Smooth muscle cell (in vitro differentiated cells): ENCODE data around the gene C13orf46. TPM values are rescaled to one million over a fixed set of nuclear protein-coding genes. Genes with fewer than 3 reads are reported as not detected.

Source experiments
- DNase-seq: peaks from one replicate; lab custom pipeline; 2025; ENCODE audit not compliant: unreplicated experiment; lab: John Stamatoyannopoulos, UW
- H2AFZ ChIP-seq: fragments of 200-600 bp; sonication (generic); 2 replicates; pipeline ENCODE4 v1.6.0; 2016; ENCODE audit warnings: antibody characterized with exemption, low read depth, mild to moderate bottlenecking
- H3F3A ChIP-seq: fragments of 200-600 bp; sonication (generic); 2 replicates; pipeline ENCODE4 v1.6.0; 2017; ENCODE audit warnings: antibody characterized with exemption, low read depth
- H3K27ac ChIP-seq: fragments of 200-600 bp; sonication (generic); 2 replicates; pipeline ENCODE4 v1.5.1; 2016; ENCODE audit warnings: low read depth, mild to moderate bottlenecking
- H3K27me3 ChIP-seq: fragments of 200-600 bp; sonication (generic); 2 replicates; pipeline ENCODE4 v1.6.1; 2016; ENCODE audit warnings: low read depth, mild to moderate bottlenecking
- H3K36me3 ChIP-seq: fragments of 200-600 bp; sonication (generic); 2 replicates; pipeline ENCODE4 v1.5.1; 2016; ENCODE audit warnings: low read depth
- H3K4me1 ChIP-seq: fragments of 200-600 bp; sonication (generic); 2 replicates; pipeline ENCODE4 v1.5.1; 2016; ENCODE audit warnings: low read depth
- H3K4me2 ChIP-seq: fragments of 200-600 bp; sonication (generic); 2 replicates; pipeline ENCODE4 v1.6.0; 2016; ENCODE audit warnings: mild to moderate bottlenecking
- H3K4me3 ChIP-seq: fragments of 200-600 bp; sonication (generic); 2 replicates; pipeline ENCODE4 v1.5.1; 2016; ENCODE audit warnings: mild to moderate bottlenecking
- H3K79me2 ChIP-seq: fragments of 200-600 bp; sonication (generic); 2 replicates; pipeline ENCODE4 v1.6.0; 2016; ENCODE audit warnings: low read depth, mild to moderate bottlenecking
- H3K9ac ChIP-seq: fragments of 200-600 bp; sonication (generic); 2 replicates; pipeline ENCODE4 v1.6.0; 2016; ENCODE audit warnings: low read depth
- H3K9me3 ChIP-seq: fragments of 200-600 bp; sonication (generic); replicated peaks from 2 replicates; pipeline ENCODE4 v1.5.1; 2016; ENCODE audit warnings: low read depth
- H4K20me1 ChIP-seq: fragments of 200-600 bp; sonication (generic); 2 replicates; pipeline ENCODE4 v1.6.0; 2016; ENCODE audit warnings: low read depth
- WGBS: methylation state at CpG from one replicate; pipeline ENCODE4 v1.1.7; 2016; ENCODE audit warnings: low lambda C conversion rate; 5-methylcytosine and 5-hydroxymethylcytosine counted together
- polyA plus RNA-seq: library from polyadenylated mRNA; unstranded; fragments of >200 nt; fragmentation: Nextera tagmentation; extraction: Ambion mirVana; gene quantifications from 2 replicates; pipeline ENCODE4 v1.2.1, GENCODE V29; 2016
- total RNA-seq: library from RNA; depleted of rRNA; stranded (reverse); fragments of >200 nt; gene quantifications from 2 replicates; pipeline ENCODE4 v1.2.3, GENCODE V29; 2014
- TF ChIP-seq, protein P1 (sequence below): fragments of 200-600 bp; sonication (generic); IDR thresholded peaks from 2 replicates; pipeline ENCODE4 v1.5.1; 2017; ENCODE audit warnings: borderline replicate concordance, mild to moderate bottlenecking, antibody characterized with exemption; ENCODE audit not compliant: insufficient read depth, poor library complexity, severe bottlenecking

The C13orf46 gene
- total and polyA plus RNA-seq, 2 experiments from 2014 or later, result 0.26 to 5.8 TPM

DNA sequence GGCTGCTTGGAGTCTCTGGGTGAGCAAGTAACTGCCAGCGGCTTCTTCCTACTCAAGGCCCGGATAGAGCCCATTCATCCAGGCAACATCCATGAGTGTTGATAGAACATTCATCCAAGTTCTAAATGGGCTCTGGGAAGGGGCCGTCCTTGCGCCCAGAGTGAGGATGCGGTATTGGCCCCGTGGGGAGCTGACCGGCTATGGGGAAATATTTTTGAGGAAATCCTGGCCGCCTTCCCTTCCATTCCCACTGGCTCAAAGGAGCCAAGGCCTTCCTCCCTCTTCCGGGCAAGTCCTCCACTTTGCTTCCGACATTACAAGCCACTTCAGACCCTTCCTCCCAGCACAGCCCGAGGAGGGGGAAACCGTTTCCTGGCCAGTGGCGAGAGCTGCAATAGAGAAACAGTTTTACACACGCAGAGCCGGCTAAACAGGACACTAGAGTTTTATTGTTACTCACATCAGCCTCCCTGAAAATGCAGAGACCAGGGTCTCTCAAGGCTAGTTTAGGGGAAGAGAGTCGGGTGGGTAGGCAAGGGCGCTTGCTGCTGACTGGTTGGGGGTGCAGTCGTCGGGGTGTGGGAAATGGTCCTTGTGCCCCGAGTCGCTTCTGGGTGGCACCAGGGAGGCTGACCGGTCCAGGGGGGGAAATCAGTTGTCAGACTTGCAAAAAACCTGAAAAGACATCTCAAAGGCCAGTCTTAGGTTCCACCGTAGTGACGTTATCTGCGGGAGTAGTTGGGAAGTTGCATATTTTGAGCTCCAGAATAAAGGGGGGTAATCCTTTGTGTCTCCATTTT, 37.5 kb downstream of the C13orf46 start:
- TF ChIP-seq, protein P1, sequence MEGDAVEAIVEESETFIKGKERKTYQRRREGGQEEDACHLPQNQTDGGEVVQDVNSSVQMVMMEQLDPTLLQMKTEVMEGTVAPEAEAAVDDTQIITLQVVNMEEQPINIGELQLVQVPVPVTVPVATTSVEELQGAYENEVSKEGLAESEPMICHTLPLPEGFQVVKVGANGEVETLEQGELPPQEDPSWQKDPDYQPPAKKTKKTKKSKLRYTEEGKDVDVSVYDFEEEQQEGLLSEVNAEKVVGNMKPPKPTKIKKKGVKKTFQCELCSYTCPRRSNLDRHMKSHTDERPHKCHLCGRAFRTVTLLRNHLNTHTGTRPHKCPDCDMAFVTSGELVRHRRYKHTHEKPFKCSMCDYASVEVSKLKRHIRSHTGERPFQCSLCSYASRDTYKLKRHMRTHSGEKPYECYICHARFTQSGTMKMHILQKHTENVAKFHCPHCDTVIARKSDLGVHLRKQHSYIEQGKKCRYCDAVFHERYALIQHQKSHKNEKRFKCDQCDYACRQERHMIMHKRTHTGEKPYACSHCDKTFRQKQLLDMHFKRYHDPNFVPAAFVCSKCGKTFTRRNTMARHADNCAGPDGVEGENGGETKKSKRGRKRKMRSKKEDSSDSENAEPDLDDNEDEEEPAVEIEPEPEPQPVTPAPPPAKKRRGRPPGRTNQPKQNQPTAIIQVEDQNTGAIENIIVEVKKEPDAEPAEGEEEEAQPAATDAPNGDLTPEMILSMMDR, result no peak
- no peak overlapping the region for H3K27ac ChIP-seq

DNA sequence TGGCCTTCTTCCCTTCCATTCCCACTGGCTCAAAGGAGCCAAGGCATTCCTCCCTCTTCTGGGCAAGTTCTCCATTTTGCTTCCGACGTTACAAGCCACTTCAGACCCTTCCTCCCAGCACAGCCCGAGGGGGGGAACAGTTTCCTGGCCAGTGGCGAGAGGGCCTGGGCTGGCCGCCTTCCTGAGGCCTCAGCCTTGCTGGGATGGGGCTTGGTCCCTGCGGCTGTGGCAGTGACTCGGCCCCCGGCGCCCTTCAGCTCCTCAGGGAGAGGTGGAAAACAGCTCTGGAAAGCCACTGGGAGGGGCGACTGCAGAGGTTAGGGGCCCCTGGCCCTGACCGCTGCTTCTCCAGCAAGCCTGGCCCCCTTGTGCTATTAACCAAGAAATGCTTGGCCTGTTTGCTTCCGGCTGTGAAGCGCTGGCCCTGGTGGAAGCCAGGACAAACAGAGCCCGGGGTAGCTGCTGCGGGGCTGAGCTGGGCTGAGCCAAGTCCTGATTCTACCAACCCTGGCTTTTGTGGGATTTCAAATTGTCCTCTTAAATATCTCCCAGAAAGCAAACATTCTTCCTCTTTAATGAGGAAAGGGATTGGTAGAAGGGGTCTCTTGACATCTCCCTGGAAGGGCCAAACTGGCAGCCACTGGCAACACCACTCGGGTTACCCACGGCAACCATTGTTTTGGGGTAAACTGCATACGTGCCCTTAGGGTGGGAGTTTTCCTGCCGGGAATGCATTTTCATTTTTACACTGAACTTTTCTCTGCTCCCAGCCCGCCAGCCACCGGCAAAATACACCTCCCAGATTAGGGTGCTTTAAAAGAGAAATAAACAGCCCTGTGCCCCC, 38.7 kb downstream of the C13orf46 start:
- Histone ChIP-seq H3F3A (no peaks in the 10 kb centered on the region), H3K79me2 (no peaks in the 10 kb centered on the region), H3K27me3 (no peaks in the 10 kb centered on the region), H3K4me3 (no peak overlapping the region), H3K27ac (no peak overlapping the region), H3K36me3 (no peaks in the 10 kb centered on the region), H3K4me2 (no peak overlapping the region), H2AFZ (no peak overlapping the region), H3K9me3 (no peaks in the 10 kb centered on the region), H3K9ac (no peak overlapping the region), H4K20me1 (no peaks in the 10 kb centered on the region), H3K4me1 (no peaks in the 10 kb centered on the region)
- 63% methylated on average over 21 of the region's 21 CpGs for WGBS
- no peak for DNase-seq
- TF ChIP-seq, protein P1, result no peak

More for the DNA sequence above, 37.5 kb downstream of the C13orf46 start:
- Histone ChIP-seq H3K4me2 (no peak overlapping the region), H4K20me1 (no peaks in the 10 kb centered on the region), H3K9ac (no peak overlapping the region), H3K4me1 (no peaks in the 10 kb centered on the region), H3K27me3 (no peaks in the 10 kb centered on the region), H3K9me3 (no peaks in the 10 kb centered on the region), H3F3A (no peaks in the 10 kb centered on the region), H3K79me2 (no peaks in the 10 kb centered on the region), H3K4me3 (no peak overlapping the region), H2AFZ (no peak overlapping the region), H3K36me3 (no peaks in the 10 kb centered on the region)
- WGBS, result 95% methylated on average over 25 of the region's 25 CpGs
- DNase-seq, result no peak

DNA sequence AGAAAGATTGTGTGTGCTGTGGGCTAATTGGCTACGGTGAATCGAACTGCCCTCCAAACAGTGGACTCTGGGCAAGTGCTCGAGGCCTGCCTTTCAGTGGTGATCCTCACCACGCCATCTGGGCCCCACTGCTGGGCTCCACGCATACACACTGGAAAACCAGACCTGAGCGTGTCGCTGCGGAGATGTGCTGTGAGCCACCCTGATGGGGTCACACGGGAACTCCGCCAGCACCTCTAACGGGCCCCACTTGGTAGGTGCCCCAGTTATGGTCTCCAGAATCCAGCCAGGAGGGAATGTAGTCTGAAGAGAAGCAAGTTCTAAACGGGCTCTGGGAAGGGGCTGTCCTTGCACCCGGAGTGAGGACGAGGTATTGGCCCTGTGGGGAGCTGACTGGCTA, 39.3 kb downstream of the C13orf46 start:
- H3K9ac ChIP-seq, result no peak overlapping the region
- H3K4me2 ChIP-seq, result no peak overlapping the region
- no peaks in the 10 kb centered on the region for H3K4me1 ChIP-seq
- no peaks in the 10 kb centered on the region for H3K79me2 ChIP-seq
- H3K4me3 ChIP-seq, result no peak overlapping the region
- no peak for DNase-seq
- H4K20me1 ChIP-seq, result no peaks in the 10 kb centered on the region
- WGBS, result 96% methylated on average over 14 of the region's 14 CpGs
- no peak overlapping the region for H3K27ac ChIP-seq
- no peak overlapping the region for H2AFZ ChIP-seq
- no peaks in the 10 kb centered on the region for H3F3A ChIP-seq
- no peaks in the 10 kb centered on the region for H3K9me3 ChIP-seq
- H3K27me3 ChIP-seq, result no peaks in the 10 kb centered on the region
- H3K36me3 ChIP-seq, result no peaks in the 10 kb centered on the region
- TF ChIP-seq, protein P1, result no peak
